Cardiac septum (tissue), 1 donor: Measurements from ENCODE around the gene OSTF1. TPM values are rescaled to one million over a fixed set of nuclear protein-coding genes. Genes with fewer than 3 reads are reported as not detected.

ENCODE experiments used
- DNase-seq: peaks from one replicate; pipeline ENCODE4 v3.0.0-alpha.2; 2020; ENCODE audit warnings: low spot score
- intact Hi-C: fragments of 100-400 bp; cut with DNase I; formaldehyde crosslinking; loops from one replicate; pipeline ENCODE4 v1.14.0; 2022
- total RNA-seq: library from RNA; stranded (reverse); fragmentation: NEBNext Ultra II Directional; extraction: Animal tissue kit (Norgen Biotek cat#: 25700); gene quantifications from one replicate; pipeline ENCODE4 v1.2.1, GENCODE V29; 2021
- donor health status: DM: no; HTN: no; CAD: no.

OSTF1 gene
- total RNA-seq, 1 donor from 2014 or later = 25.5 TPM

DNA sequence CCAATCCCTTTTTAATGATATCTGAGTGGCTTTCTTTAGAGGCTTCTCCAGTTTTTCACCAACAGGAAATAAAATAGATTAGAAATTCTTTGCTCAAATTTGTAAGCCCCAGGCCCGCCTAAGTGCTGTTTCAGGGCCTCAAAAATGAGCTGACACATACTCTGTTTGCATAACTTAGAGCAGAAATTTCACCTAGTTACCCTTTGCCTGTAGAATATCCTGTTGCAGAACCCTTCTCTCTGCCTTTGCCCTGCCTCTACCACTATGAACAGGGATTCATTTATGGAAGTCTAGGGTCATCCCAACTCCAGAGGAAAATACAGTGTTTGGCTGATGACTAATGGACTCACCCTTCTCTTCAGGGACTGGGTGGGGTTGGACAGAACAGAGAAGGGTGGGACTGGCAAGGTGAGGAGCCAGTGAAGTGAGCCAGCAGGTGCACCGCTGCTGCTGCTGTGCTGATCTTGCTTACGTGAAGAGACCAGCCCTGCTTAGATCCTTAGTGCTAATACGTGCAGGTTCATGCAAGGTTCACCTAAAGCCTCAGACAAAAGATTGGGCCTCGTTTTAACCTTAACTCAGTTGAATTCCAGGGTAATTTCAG lies 22.8 kb downstream of the OSTF1 start:
- intact Hi-C loops = no loop called here
- no peak for DNase-seq

DNA sequence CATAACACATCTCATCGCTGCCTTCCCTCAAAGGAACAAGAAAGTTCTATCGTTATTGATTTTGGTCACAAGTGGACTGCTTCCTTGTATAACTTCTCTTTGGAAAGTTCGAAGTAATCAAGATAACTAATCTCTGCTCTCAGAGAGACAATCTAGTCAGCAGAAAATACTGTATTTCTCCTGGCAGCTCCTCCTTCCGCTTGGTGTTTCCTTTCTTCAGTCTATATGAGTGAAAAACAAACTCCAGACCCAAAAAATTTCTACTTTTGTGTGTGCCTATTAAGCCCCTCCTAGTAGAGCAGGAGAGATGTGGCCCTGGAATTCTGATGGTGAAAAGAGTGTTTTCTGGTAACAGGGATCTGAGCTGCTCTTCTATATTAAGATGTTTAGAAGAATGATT lies 24.5 kb downstream of the OSTF1 start:
- intact Hi-C loops = no loop called here

DNA sequence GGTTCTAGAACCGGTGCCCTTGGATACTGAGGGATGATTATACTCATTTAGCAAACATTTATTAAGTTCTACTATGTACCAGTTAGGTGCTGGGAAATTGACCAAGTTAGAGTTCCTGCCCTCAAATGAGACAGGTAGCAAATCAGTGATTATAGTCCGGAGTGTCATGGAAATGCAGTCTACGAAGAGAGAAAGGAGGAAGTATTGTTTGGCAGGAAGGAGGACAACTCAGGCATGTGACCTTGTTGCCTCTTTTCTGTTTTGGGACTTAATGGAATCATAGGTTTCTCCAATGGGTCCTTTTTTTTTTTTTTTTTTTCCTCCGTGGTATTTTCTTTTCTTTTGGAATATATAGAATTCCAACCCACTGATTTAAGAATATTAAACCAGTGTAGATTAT lies 28.0 kb downstream of the OSTF1 start:
- DNase-seq = no peak
- intact Hi-C loops = no loop called here

More for the DNA sequence above, 24.5 kb downstream of the OSTF1 start:
- DNase-seq = no peak

DNA sequence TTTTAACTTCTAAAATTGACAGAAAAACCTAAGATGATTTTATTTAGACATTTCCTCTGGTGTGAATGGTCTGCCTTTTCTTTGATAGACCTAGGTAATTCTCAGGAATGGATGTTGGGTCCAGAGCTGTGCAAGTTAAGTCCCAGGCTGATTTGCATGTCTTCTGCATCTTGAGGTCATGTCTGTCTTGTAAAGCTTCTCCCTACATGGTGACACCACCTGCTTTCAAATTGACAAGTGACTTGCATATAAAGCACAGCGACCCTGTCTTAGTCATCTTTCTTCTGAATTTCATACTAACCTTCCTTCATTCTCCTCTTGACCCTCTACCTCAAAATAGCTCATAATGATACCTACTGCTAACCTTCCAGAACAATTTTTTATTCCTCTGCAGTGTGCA lies 29.2 kb downstream of the OSTF1 start:
- intact Hi-C loops = no loop called here
- no peak for DNase-seq

DNA sequence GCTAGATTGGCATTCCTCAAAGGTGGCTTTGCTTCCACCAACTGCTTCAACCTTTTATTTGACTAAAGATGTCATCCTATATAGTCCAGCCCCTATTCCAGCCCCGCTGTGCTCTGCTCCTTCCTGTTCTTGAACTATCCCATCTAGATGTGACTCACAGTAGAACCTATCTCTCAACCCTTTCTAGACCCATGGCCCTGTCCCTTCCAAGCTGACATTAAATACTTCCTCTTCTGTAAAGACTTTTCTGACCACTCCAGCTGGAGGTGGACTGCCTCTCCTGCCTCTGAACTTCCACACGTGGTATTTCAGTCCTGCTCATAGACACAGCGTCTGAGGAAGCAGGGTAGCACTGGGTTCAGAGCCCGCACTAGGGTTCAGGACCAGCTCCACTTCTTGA lies 32.4 kb downstream of the OSTF1 start:
- DNase-seq = no peak
- intact Hi-C loops = no loop called here

DNA sequence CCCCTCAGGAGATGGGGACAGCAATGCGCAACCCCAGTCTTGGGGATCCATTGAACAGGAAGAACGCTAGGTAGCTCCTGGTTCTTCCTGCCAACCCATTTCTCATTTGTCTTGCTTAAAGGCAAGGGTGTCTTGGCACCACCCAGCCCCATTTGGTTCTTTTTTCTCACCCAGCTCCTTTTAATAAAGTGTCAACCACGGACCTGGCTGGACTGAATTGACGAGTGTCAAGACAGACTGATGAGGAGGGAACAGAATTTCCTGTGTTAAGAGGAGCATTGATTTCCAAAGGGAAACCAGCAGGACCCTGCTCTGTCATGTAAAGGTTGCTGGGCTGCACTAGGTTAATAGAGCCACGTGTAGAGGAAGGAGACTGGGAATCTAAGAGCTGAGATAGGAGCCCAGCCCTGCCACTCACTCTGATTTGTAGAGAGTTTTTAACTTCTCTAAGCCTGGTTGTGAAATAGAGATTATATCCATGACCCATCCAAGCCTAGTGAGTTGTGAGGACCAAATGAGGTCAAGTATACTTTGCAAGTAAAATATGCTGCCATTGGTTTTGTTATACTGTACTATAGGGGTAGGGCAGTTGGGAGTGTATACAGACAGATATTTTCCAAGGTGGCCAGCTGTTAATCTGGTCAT lies 33.7 kb downstream of the OSTF1 start:
- no peak for DNase-seq
- intact Hi-C loops = no loop called here

DNA sequence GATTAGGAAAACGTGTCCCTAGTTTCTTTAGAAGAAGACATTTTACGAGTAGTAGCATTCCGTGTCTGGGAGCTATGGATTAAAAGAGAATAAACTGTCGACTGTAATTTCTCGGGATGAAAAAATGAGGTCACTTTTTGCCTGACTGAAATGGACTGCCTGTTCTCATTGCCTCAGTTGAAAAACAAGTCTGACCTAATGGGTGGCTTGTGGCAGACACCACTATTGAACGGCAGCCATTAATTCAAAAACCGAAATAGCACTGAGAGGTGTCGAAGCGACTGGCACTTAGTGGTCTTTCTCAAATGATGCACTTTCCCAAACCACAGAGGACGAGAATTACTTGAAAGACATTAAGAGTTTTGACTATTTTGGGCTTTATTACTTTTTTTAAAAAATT lies 35.4 kb downstream of the OSTF1 start:
- no peak for DNase-seq
- intact Hi-C loops = no loop called here

DNA sequence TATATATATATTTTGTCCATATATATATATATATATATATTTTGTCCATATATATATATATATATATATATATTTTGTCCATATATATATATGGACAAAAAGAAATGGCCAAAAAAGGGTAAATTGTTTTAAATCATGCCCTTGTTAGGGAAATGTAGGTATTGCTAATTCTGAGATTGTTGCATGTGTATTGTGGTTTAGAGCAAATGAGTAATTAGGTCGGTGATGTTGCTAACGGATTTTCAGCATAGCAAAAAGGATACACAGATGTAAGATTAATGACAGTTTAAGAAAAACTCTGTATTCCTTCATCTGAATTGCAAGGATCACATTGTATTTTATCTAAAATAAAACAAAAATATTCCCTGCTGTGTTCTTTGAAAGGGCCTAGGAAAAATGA lies 40.2 kb downstream of the OSTF1 start:
- DNase-seq = no peak
- intact Hi-C loops = no loop called here

DNA sequence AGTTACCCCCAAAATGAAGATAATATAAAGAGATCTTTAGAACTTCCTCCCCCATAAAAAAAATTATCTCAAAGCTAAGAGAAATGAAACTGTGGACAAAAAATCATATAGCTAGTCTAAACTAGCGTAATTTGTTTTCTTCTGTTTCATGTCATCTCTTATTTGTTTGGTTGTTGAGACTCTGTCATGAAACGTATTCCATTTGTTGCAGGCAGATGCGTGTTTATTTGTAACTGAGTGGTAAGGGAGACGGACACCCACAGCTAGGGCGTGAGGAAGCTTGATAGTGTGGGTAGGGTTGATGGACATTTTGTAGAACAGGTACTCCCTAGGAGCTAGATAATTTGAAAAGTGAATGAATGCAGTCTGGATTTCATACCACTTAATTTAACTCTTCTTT lies 41.9 kb downstream of the OSTF1 start:
- intact Hi-C loops = no loop called here
- DNase-seq = no peak

DNA sequence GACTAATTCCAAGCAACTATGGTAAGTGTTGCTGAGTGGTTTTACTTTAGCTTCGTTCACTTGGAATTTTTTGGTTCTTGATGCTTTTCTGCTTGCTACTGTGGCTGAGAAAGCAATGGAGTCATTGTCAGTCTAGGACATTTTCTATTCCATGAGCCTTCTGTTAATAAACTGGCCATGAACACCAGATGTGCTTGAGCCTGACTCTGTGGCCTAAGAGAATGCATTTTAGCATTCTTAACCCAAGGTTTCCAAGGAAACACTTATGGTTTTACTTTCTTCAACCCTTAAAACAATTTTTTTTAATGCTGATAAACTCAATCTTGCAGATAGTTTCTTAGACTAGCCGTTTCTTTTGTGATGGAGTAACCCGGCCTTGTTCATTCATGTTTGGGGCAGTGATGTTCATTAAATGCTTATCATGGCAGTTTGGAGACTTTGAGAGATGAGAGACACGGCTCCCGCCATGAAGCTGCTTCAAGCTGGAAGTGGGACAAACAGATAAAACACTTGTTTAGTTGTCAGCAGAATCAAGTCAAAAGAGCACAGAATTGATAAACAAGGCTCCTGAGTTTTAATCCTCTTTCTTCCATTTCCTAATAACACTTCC lies 42.4 kb downstream of the OSTF1 start:
- no peak for DNase-seq
- intact Hi-C loops = no loop called here

DNA sequence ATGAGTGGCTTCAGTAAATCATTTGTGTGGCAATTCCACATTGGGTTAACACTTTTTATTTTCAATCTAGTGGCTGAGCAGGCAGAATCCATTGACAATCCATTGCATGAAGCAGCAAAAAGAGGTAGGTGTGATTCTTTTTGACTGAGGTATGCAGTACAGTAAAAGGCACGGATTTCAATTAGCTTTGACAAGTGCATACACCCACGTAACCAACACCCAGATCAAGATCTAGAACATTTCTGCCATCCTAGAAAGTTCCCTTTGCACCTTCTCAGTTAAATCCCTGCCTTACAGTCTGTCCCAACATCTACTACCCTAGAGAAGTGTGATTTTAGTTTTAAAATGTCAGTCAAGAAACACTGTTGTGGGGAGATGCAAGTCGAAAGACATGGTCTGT lies 43.4 kb downstream of the OSTF1 start:
- DNase-seq = no peak
- intact Hi-C loops = no loop called here

DNA sequence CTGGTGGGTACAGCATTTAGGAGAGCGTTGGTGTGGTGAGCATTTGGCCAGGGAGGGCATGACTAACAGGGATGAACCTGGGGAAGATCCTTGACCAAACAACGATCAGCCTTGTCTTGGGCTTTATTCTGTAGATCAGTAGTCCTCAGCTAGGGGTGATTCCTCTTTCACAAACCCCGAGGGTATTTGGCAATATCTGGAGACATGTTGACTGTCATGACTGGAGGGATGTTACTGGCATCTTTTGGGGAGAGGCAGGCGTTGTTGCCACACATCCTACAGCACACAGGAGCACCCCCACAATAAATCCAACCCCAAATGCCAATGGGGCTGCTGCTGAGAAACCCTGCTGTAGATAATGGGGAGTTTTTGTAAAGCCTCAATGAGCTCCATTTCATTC lies 43.9 kb downstream of the OSTF1 start:
- intact Hi-C loops = no loop called here
- DNase-seq = no peak

DNA sequence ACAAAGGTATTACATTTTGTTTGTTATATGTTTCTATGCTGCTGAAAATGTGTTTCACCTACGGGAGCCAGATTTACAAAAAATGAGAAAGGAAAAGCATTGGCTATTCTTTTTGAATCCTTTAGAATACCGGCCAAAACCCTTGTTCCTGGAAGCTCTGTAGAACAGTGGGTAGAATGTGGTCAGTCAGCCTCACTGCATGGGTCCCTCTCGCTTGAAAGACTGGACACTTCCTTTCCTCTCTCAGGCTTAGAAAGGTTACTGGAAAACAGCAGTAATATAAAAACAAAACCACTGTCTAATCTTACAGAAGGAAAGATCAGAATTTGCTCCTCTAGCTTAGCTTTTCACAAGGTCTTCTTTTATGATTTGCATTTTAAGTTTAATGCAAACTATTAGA lies 45.1 kb downstream of the OSTF1 start:
- no peak for DNase-seq
- intact Hi-C loops = no loop called here

DNA sequence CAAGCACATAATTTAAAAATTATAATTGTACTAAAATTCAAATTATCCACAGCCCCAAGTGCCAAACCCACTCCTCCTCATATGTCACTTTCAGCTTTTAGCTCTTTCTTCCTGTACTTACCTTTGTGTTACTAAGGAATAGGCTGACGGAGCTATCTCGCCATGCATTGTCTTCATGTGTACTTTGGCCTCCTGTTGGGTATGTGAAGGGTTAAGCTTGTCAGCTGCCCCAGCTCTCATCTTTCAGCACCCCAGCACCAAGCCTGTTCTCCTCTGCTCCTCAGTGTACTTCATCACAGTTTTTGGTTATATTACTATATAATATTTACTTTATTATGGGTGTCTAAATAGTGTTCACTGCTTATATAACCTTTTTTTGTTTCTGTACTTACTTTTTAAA lies 46.2 kb downstream of the OSTF1 start:
- intact Hi-C loops = no loop called here
- no peak for DNase-seq

DNA sequence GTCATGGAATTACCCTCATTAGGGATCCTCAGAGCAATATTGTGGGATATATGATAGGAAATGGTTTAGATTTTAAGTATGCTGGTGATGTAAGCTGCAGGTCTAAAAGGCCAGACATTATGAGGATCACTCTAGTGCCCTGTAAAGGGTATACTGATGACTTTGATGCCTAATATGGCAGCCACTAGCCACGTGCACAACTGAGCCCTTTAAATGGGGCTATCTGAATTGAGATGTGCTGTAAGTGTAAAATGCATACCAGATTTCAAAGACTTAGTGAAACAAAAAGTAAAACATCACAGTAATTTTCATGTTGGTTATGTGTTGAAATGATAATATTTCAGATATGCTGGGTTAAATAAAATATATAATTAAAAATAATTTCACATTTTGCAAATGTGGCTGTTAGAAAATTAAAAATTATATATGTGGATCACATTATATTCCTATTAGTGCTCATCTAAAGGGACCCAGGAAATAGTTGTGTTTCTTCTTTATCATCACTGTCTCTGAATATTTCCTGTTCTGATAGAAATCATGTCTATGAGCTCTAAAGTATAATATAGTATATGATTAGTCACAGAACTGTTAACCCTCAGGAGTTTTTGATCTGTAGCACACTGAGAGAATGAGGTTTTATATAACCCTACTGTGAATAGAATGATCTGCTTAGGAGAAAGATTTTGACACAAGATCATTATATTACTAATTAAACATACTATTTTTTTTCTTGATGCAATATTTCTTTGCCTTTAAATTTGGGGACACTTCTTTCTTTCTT lies 50.1 kb downstream of the OSTF1 start:
- no peak for DNase-seq
- intact Hi-C loops = no loop called here

DNA sequence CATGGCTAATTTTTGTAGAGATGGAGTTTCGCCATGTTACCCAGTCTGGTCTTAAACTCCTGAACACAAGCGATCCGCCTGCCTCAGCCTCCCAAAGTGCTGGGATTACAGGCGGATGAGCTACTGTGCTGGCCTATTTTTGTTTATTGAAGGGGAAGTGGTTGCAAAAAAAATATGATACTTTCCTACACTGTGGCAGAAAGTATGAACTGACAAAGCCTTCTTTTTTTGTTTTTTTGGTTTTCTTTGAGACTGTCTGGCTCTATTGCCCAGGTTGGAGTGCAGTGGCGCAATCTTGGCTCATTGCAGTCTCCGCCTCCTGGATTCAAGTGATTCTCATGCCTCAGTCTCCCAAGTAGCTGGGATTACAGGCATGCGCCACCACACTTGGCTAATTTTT lies 50.9 kb downstream of the OSTF1 start:
- intact Hi-C loops = no loop called here
- DNase-seq = no peak

DNA sequence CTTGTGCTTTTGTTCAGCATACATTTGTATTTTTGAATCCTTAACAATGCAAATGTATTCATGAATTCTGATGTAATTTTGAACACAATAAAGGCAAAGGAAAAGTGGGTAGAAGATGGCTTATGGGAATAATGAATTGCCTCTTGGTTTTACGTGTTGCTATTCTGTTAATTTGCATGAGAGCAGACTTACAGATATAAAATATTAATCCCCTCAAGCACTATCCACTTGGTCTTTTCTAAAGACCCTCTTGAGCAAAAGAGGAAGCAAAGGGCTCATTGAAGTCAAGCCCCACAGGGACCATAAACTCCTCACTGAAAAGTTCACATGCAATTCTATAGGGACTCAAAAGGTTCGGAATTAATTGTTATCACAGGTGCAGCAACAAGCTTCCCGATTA lies 51.9 kb downstream of the OSTF1 start:
- intact Hi-C loops = no loop called here
- DNase-seq = no peak

DNA sequence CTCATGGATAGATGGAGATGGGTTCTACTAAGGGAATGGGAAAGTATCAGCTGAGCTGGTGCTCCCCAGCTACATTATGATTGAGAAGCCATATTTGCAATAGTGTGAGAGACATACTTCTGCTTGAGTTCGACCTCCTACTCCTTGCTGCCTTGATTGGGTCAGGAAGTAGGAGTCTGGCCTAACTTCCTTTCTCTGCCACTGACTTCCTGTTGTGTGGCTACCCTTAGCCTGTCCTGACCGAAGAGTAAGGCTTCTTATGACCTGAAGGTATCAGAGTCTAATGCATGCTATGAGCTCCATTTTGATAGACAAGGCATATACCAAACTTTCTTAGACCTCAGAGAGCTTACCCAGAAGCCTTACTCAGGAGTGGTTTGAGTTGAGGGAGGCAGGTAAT lies 53.9 kb downstream of the OSTF1 start:
- intact Hi-C loops = no loop called here
- no peak for DNase-seq

DNA sequence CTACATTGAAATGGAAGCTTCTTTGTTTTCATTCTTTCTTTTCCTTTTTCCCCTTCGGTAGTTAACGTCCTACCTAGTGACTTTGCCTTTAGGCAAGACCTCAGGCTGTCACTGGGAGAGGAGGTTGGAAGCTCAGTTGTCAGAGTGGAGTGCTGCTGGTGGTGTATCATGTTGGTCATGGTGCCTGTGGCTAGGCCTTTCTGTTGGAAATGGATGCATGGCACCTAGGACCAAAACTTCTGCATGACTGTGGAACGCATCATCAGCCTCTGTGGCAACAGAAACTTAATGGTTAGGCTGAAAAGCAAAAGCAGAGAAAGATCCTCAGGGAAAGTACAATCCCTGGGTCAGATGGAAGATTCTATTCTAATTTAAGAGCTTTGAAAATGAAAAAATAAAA lies 57.9 kb downstream of the OSTF1 start:
- no peak for DNase-seq
- intact Hi-C loops = no loop called here

DNA sequence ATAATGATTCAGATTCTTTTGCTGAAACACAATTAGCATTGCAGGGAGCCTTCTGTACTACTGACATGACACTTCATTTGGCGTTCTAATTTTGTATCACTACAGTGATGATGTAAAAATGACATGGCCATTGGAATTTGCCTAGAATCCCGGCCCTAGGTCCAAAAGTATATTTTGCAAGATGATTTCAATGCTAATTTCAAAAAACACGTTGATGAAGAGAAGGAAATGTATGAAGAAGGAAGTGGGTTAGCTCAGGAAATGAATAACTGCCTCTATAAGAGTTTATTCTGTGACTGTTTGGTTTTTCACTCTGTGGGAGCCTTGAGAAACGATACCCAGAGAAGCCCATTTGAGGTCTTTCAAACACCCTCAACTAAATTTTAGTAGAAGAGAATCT lies 59.3 kb downstream of the OSTF1 start:
- DNase-seq = no peak
- intact Hi-C loops = no loop called here

DNA sequence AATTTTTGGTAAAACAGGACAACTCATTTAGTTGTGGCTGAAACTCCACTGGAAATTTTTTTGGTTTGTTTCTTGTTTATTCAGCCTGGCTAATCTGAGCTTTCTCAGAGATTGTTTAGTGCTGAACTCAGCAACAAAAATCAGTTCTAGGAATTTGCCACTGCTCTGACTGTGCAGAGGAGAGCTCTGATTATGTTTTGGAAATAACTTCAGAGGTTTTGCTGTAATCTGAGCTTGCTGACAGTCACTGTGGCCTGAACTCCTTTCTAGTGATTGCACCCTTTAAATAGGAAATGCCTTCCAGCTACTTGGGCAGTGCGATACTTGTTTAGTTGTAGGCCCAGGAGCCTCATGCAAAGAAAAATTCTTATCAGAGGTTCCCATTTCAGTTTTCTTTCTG lies 60.2 kb downstream of the OSTF1 start:
- no peak for DNase-seq
- intact Hi-C loops = no loop called here
